ENCODE results near the gene GCG.

DNA sequence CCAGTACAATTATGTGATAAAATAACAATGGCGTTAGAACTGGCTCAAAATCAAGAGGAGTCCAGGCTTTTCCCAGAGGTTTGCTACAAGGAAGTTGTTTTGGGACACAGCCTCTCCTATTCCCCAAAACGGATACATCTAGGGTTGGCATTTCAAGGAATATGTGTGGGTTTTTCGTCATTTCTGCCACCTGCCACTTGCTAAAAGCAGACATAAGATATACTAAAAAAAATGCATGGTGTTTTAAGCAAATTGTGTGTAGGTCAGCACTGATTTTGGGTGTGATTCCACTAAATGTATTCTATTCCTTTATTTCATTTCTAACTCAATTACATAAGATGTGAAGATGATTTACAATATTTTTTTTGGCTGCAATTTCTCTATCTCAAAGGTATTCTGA, 36.4 kb upstream of the GCG start:
- TF ChIP-seq CTCF (IDR thresholded peaks at IDR 0.05), result no peak
- TF ChIP-seq POLR2A (IDR thresholded peaks at IDR 0.05), result no peak
